Right lung (tissue), 5 donors: ENCODE results near the gene NFS1. TPM values are rescaled to one million over a fixed set of nuclear protein-coding genes. Genes with fewer than 3 reads are reported as not detected.
"Not testable (repeated sequence)": the region's sequence is repeated elsewhere in the genome, so short reads cannot be mapped to it uniquely, and the experiment has no call there.

Experiments
- DNase-seq, 2 donors: peaks; one replicate each; pipeline ENCODE4 v3.0.0-alpha.2; 2013
- polyA plus RNA-seq, 5 donors: library from polyadenylated mRNA; unstranded; fragments of 120-200 nt; gene quantifications; one replicate each; pipeline versions ENCODE4 v1.2.1 to v1.2.3, GENCODE V29; 2013; ENCODE audit warnings: inconsistent platforms in 1 of 5, low replicate concordance in 1 of 5; ENCODE audit not compliant: insufficient read length in 5 of 5, insufficient read depth in 1 of 5

NFS1 gene
- polyA plus RNA-seq, 5 donors = 18.6 to 20.1 (median 19.3) TPM

DNA sequence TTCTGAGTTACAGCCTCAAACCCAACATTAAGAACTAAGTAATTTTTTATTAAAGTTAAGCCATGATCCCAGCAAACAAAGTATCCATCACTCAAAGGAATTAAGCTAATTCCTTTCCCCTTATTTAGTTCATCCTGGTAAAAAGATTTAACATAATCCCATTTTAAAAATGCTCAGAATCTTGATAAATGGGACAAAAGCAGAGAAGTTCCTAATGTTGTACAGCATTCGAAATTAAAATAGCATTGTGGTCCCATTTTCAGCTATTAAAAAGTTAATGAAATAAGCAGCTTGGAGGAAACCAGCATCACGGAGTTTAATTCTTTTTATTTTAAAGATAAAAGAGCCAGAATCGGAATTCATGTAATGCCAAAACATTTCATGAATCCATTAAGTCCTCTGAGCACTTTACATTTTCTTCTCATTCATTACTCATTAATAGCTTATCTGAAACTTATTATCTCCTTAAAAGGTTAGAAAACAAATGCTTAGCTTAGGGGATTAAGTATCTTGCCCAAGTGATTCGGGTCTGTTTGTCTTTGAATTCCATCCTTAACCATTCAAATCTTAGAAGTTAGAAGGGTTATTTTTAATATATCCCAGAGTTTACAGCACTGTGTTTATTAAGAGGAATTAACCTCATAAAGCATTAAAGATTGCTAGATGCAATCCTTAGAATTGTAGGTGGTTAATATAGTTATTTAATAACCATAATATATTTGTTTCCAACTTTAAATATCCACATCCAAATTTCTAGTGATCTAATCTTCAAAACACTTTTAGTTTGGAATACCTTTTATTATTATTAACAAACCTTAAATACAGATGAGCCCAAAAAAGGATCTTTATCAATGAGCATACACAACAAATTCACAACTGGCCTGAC is 31.7 kb upstream of the NFS1 start:
- DNase-seq = no peak

DNA sequence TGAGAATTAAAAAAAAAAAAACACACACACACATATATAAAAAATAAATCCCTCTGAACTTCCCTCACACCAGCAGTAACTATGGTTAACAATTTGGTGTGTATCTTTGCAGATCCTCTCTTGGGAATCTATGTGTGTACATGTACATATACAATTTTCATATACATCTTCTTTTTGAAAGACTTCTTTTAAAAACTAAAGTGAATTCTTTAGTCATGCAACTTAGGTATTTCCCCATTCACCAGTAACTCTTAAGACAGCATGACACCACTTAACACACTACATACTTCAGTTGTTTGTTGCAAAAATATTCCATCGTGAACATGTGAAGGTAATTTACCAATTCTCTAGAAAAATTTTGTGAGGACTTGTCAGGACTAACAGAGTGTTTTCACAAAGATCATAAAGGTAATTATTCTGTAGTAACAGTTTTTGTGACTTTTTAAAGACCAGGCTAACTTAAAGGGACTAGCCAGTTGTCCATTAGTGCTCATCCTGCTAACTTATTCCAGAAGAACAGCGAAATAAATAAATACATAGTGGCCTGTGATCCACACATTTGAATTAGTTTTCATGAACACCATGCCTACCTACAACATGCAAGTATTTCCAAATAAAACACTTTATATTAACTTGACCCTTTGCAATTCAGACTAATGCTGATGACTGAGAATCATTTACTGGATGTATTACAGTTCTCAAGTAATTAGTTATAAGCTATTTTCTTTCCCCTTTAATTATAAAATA is 30.9 kb upstream of the NFS1 start:
- no peak for DNase-seq

DNA sequence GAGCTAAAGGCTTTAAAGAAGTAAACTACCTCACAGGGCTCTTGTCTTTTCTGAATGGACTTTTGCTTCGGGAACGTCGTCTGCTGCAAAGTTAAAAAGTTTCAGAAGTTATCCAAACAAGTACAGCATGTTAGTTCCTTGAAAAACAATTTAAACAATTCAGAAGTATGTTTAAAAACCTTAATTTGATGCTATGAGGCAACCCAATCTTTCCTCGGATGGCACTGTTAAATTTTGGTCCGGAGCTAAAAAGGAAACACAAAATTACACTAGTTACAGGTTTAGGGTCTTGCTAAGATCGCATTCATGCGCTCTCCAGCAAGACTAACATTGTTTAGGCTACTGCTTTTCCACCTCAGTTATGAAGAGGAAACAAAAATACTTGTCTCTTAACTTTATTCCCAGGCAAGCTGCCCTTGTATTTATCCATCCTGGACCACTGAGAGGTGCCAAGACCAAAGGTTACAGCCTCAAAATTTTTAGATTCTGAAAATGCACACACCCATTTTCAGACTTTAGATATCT is 30.2 kb upstream of the NFS1 start:
- no peak for DNase-seq

DNA sequence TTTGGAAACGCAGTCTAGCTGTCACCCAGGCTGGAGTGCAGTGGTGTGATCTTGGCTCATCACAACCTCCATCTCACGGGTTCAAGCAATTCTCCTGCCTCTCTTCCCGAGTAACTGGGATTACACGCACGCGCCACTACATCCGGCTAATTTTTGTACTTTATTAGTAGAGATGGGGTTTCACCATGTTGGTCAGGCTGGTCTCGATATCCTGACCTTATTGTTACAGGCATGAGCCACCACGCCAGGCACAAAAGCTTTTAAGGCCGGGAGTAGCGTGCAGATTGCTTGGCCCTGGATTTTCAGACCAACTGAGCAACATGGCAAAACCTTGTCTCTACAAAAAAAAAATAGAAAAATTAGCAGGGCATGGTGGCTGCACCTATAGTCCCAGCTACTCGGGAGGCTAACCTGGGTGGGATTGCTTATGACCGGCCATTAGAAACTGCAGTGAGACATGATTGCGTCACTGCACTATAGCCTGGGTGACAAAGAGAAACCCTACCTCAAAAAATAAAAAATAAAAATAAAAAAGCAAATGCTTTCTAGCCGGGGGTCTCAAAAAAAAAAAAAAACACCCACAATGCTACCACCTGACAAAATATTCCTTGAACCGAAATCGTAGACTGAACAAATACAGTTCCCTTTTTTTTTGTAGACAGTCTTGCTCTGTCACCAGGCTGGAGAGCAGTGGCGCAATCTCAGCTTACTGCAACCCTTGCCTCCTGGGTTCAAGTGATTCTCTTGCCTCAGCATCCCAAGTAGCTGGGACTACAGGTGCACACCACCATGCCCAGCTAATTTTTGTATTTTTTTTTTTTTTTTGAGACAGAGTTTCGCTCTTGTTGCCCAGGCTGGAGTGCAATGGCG is 27.9 kb upstream of the NFS1 start:
- no peak for DNase-seq

DNA sequence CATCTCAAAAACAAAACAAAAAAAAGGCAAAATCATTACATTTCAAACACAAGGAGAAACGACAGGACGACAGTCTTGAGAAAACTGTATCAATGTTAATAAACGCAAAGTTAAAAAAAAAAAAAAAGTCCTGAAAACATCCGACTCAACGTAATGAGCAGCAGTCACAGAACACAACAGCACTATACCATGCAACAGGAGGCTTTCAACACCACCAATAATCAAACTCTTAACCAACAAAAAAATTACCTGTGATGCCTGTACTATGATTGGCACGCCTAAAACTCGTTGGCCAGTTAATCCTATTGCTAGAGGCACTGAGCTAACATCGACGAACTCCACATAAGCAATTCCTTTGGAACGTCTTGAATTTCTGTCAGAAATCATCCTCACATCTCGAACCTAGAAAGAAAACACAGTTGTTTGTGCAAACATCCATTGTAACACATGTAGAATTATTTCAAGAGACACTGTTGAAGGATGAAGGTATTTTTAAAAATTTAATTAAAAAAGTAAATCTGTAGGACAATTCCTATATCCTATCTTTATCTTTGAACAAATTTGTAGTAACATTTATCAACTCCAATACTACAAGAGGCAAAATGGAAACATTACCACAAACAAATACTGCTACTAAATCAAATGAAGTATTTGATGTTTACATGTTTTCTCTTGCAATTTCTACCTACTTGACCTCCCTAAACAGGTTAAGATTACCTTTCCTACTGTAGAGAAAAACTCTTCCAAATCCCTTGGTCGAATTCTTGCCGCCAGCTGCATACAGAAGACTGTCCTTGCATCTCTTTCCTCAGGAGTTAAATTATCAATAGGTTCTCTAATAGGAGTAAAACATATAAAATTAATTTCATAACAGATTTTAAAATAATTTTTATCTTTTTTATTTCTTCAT is 25.4 kb upstream of the NFS1 start:
- DNase-seq = no peak

DNA sequence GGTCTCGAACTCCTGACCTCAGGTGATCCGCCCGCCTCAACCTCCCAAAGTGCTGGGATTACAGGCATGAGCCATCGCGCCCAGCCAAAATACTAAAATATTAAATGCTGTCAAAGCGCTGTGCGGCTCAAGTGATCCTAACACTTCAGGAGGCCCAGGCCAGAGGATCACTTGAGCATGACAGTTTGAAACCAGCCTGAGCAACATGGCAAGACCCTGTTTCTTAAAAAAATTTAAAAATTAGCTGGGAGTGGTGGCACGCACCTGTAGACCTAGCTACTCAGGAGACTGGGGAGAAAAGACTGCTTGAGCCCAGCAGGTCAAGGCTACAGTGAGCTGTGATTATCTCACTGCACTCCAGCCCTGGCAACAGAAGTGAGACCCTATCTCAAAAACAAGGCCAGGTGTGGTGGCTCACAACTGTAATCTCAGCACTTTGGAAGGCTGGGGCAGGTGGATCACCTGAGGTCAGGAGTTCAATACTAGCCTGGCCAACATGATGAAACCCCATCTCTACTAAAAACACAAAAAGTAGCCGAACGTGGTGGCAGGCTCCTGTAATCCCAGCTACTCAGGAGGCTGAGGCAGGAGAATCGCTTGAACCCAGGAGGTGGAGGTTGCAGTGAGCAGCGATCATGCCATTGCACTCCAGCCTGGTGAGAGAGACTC is 24.6 kb upstream of the NFS1 start:
- not testable (repeated sequence) for DNase-seq

DNA sequence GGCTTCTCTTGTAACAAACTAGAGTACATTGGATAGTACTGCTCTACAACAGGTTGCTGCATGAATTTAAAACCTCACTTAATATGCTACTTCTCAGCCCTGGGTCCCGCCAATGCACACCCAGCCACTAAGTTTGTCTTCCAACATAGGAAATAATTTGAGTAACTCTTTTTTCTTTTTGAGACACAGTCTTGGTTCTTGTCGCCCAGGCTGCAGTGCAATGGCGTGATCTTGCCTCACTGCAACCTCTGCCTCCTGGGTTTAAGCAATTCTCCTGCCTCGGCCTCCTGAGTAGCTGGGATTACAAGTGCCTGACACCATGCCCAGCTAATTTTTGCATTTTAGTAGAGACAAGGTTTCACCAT is 24.1 kb upstream of the NFS1 start:
- not testable (repeated sequence) for DNase-seq

DNA sequence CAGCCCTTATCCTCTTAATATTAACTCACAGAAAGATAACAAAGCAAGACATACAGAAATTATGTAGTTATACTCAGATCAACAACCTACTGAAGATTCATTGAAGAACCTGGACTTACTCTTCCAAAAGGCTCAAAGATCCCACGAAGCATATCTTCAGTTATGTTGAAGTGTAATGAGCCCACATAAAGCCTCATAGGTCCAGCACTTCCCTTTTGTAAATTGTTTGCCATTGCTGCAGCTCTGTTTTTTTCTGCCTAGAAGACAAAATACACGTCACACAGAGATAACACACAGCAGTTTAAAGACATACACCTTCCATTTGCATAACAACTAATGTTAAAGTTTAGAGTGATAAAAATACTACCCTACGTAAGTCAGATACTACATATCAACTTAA is 22.5 kb upstream of the NFS1 start:
- DNase-seq = no peak

DNA sequence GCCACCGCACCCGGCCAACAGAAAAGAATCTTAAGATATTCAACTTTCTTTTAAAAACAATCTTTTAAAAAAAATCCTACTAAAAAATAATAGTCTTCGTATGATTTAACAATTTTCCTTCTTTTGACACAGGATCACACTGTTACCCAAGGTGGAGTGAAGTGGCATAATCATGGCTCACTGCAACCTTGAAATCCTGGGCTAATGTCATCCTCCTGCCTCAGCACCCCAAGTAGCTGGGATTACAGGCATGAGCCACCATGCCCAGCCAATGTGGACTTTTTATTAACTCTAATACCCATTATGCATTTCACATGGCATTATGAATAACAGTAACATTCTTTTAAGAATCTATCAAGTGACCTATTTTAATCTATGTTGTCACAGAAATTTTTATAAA is 22.1 kb upstream of the NFS1 start:
- no peak for DNase-seq

DNA sequence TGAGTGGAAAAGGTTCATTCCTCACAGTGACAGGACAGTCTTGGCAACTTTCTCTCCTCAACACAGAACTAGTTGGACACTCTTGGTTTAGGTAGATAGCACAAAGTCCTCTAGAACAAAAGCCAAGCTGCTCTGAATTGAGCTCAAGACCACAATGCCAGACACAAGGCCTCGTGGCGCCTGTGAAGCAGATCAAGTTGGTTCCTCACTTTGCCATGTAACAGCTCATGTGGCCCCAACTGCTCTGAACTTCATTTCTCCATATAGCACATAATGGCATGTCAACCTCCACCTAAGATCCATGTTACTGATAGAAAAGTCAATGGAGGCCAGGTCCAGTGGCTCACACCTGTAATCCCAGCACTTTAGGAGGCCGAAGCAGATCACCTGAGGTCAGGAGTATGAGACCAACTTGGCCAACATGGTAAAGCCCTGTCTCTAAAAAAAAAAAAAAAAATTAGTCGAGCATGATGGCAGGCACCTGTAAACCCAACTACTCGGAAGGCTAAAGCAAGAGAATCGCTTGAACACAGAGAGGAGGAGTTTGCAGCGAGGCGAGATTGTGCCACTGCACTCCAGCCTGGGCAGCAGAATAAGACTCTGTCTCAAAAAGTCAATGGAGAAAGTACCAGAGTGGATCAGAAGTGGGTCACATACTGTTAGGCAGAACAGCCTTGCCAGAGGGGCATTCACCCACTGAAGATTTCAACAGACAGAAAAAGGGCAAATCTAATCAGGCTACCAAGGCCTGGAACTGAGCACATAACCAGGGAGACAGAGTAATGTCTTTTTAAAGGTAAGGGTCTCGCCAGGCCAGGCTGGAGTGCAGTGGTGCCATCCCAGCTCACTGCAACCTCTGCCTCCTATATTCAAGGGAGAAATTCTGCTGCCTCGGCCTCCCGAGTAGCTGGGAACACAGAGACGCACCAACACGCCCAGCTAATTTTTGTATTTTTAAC is 21.3 kb upstream of the NFS1 start:
- DNase-seq = no peak

DNA sequence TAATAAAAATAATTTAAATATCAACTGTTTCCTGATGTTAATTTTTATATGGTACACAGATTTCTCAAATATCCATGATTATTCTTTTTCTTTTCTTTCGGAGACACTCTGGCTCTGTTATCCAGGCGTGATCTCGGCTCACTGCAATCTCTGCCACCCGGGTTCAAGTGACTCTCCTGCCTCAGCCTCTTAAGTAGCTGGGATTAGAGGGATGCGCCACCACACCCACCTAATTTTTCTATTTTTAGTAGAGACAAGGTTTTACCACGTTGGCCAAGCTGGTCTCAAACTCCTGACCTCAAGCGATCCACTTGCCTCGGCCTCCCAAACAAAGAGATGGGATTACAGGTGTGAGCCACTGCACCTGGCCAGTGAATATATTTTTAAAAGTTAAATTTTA is 20.6 kb upstream of the NFS1 start:
- no peak for DNase-seq

DNA sequence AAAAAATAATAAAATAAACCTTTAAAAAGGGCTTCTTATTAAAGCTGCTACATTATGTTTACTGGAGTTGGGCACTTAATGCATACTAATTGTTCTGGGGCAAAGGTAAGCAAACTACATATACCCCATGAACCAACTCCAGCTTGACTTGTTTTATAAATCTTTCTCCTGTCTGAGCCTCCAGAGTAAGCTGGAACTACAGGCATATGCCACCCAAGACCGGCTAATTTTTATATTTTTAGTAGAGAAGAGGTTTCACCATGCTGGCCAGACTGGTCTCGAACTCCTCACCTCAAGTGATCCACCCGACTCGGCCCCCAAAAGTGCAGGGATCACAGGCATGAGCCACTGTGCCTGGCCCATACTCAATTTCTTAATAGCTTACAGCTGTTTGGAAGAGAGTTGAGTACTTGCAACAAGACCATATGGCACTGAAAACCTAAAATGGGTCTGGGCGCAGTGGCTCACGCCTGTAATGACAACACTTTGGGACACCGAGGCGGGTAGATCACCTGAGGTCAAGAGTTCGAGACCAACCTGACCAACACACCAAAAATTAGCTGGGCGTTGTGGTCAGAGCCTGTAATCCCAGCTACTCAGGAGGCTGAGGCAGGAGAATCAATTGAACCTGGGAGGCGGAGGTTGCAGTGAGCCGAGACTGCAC is 20.0 kb upstream of the NFS1 start:
- no peak for DNase-seq

DNA sequence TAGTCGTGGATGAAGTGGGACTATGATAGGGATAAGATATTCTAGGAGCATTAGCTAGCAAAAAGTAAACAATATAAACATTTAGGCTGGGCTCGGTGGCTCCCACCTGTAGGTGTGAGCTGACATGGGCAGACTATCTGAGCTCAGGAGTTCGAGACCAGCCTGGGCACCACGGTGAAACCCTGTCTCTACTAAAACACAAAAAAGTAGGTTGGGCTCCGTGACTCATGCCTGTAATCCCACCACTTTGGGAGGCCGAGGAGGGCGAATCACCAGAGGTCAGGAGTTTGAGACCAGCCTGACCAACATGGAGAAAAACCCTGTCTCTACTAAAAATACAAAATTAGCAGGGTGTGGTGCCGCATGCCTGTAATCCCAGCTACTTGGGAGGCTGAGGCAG is 19.2 kb upstream of the NFS1 start:
- DNase-seq = not testable (repeated sequence)

DNA sequence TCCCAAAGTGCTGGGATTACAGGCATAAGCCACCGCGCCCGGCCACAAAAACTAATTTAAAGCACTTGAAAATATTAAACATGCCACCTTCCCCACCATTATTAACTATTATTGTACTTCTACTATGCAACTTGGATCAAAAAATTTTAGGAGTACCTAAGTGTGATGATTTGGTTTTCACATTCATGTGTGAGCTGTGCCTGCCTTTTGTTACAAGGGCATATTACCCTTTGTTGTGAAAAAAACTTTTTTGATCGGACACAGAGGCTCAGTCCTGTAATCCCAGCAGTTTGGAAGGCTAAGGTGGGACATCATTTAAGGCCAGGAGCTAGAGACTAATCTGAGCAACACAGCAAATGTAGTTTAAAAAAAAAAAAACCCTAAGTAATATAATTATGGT is 17.2 kb upstream of the NFS1 start:
- DNase-seq = no peak

DNA sequence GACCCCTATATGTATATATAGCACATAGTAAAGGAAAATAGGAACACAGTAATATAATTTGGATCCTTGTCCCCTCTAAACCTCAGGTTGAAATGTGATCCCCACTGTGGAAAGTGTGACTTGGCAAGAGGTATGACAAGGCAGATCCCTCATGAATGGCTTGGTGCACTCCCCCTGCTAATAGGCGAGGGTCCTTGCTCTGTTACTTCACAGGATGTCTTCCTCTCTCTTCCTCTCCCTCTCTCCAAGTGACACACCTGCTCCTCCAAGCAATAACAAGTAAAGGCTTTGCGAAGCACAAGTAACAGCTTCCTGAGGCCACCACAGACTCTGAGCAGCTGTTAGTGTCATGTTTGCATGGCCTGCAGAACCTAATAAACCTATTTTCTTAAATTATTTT is 16.5 kb upstream of the NFS1 start:
- DNase-seq = no peak

DNA sequence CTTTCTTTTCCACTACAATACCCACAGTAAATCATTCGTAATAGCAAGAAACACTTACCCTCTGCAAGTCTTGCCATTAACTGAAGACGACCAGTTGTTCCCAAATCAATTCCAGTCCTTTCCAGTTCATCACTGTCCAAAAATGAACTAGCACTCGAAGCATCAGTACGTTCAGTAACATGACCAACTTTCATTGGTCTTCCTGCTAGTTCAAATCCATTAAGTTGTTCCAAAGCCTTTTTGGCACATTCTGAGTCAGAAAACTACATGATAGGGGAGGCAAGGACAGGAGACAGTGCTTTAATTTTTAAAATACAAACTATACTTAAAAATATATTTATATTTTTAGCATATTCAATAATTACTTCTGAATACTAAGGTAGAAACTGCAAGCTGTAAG is 15.0 kb upstream of the NFS1 start:
- DNase-seq = no peak

DNA sequence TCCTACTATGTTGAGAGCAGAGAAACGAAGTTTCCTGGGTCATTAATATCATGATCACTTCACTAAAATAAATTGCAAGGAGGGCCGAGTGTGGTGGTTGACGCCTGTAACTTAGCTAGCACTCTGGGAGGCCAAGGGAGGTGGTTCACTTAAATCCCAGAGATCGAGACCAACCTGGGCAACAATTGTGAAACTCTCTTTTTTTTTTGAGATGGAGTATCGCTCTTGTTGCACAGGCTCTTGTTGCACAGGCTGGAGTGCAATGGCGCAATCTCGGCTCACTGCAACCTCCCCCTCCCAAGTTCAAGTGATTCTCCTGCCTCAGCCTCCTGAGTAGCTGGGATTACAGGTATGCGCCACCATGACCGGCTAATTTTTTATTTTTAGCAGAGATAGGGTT is 14.0 kb upstream of the NFS1 start:
- DNase-seq = not testable (repeated sequence)

DNA sequence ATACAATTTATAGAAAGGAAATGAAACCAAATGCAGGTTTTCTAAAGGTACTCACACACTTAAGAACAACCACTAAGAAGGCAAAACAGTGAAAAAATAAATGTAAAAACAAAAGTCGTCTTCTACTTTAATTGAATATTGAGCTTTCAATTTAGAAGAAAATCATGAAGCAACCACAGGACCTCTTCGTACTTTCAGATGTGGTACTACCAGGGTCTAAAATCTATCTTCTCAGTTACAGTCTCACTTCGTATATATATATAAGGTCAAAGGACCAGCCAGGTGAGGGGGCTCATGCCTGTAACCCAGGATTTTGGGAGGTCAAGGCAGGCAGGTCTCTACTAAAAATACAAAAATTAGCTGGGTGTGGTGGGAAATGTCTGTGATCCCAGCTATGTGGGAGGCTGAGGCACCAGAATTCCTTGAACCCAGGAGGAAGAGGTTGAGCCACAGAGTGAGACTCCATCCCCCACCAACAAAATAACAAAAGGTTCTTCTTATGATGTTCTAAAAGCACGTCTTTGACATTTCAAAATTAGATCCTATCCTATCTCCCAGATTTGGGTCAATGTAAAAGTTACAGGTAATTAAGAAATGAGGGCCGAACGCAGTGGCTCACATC is 12.5 kb upstream of the NFS1 start:
- no peak for DNase-seq
